ENCODE results near the gene SORL1. TPM values are rescaled to one million over a fixed set of nuclear protein-coding genes. Genes with fewer than 3 reads are reported as not detected.
"Not testable (repeated sequence)": the region's sequence is repeated elsewhere in the genome, so short reads cannot be mapped to it uniquely, and the experiment has no call there.

Gene SORL1
- total RNA-seq, 1 experiment from 2014 or later, result 68.3 TPM

DNA sequence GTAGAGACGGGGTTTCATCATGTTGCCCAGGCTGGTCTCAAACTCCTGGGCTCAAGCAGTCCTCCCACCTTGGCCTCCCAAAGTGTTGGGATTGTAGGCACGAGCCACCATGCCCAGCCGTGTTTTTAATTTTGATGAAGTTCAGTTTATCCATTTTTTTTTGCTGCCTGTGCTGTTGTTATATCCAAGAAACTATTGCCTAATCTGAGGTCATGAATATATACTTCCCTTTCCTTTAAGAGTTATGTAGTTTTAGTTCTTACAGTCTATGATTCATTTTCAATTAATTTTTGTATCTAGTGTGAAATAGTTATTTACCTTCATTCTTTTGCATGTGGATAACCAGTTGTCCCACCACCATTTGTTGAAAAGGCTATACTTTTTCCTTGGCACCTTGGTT lies 50.9 kb downstream of the SORL1 start:
- Histone ChIP-seq H4K20me1 (ENCODE audit: control insufficient read depth, insufficient read depth, insufficient read length) (no peaks in the 10 kb centered on the region), H2AFZ (ENCODE audit: low read length) (no peak overlapping the region), H3K27ac (ENCODE audit: insufficient read length, low read depth, low read length) (no peak overlapping the region), H3K27me3 (ENCODE audit: insufficient read depth, low read length) (no peaks in the 10 kb centered on the region), H4K8ac (replicated peaks; ENCODE audit: insufficient read length, low read depth, low read length) (no peak overlapping the region), H3K9ac (ENCODE audit: extremely low read depth, insufficient read length, low read length) (no peak overlapping the region), H2BK20ac (ENCODE audit: low read depth, low read length, poor library complexity, severe bottlenecking) (no peak overlapping the region), H3K23ac (ENCODE audit: insufficient read length, low read depth, low read length) (no peak overlapping the region), H3K4ac (ENCODE audit: low read depth, low read length) (no peak overlapping the region), H4K5ac (ENCODE audit: insufficient read length, low read depth, low read length) (no peak overlapping the region), H3K23me2 (ENCODE audit: insufficient read length, low read depth, low read length, poor library complexity, severe bottlenecking) (no peaks in the 10 kb centered on the region), H3K79me2 (ENCODE audit: insufficient read depth, low read length) (no peaks in the 10 kb centered on the region; the same call in 1 of the 2 replicates), H2BK12ac (ENCODE audit: insufficient read length, low read depth, low read length) (no peak overlapping the region), H3K4me1 (ENCODE audit: insufficient read depth, low read length) (no peaks in the 10 kb centered on the region), H3K9me3 (ENCODE audit: control insufficient read depth, low read depth, low read length) (no peaks in the 10 kb centered on the region), H4K91ac (ENCODE audit: insufficient read length, low read depth, low read length) (no peak overlapping the region), H3K56ac (ENCODE audit: insufficient read length, low read depth, low read length) (no peak overlapping the region), H3K79me1 (ENCODE audit: insufficient read depth, low read depth, low read length, poor library complexity, severe bottlenecking) (peaks cover 4% of the 10 kb centered on the region), H2BK120ac (ENCODE audit: low read depth, low read length, poor library complexity, severe bottlenecking) (no peak overlapping the region), H3T11ph (ENCODE audit: low read length) (no peak overlapping the region), H2AK5ac (ENCODE audit: insufficient read length, low read length) (no peak overlapping the region), H2BK15ac (ENCODE audit: low read depth, low read length) (no peak overlapping the region), H3K4me2 (ENCODE audit: insufficient read depth, insufficient read length, low read length) (no peak overlapping the region), H3K14ac (ENCODE audit: insufficient read depth, low read length) (no peak overlapping the region), H3K18ac (ENCODE audit: insufficient read length, low read depth, low read length) (no peak overlapping the region), H2BK5ac (ENCODE audit: insufficient read length, low read length) (no peak overlapping the region)
- TF ChIP-seq, protein P1, sequence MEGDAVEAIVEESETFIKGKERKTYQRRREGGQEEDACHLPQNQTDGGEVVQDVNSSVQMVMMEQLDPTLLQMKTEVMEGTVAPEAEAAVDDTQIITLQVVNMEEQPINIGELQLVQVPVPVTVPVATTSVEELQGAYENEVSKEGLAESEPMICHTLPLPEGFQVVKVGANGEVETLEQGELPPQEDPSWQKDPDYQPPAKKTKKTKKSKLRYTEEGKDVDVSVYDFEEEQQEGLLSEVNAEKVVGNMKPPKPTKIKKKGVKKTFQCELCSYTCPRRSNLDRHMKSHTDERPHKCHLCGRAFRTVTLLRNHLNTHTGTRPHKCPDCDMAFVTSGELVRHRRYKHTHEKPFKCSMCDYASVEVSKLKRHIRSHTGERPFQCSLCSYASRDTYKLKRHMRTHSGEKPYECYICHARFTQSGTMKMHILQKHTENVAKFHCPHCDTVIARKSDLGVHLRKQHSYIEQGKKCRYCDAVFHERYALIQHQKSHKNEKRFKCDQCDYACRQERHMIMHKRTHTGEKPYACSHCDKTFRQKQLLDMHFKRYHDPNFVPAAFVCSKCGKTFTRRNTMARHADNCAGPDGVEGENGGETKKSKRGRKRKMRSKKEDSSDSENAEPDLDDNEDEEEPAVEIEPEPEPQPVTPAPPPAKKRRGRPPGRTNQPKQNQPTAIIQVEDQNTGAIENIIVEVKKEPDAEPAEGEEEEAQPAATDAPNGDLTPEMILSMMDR (conservative IDR thresholded peaks at IDR 0.05), result no peak
- peaks cover 68 to 92% (median 89%) of the 10 kb centered on the region in 3 experiments for H3K36me3 Mint-ChIP-seq (ENCODE audit: insufficient read depth in 1 of 3, low read depth in 3 of 3)
- H3K27me3 Mint-ChIP-seq (ENCODE audit: low read depth), result no peaks in the 10 kb centered on the region
- H3K9me3 Mint-ChIP-seq, result peaks cover 31 to 42% of the 10 kb centered on the region in 2 experiments
- no CpG with 5 or more reads among the region's 3 CpGs for WGBS (ENCODE audit: extremely low coverage, insufficient read length, low lambda C conversion rate)
- H3K4me1 Mint-ChIP-seq, result peaks cover 17 to 22% of the 10 kb centered on the region in 2 experiments
- H3K4me3 Mint-ChIP-seq, result no peak overlapping the region
- no peak for DNase-seq
- H3K27ac Mint-ChIP-seq, result no peak overlapping the region

DNA sequence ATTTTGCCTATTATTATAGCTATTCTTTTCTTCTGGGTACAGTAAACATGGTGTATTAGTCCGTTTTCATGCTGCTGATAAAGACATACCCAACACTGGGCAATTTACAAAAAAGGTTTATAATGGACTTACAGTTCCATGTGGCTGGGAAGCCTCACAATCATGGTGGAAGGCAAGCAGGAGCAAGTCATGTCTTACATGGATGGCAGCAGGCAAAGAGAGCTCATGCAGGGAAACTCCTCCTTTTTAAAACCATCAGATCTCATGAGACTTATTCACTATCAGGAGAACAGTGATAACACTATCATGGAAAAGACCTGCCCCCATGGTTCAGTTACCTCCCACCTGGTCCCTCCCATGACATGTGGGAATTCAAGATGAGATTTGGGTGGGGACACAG lies 54.1 kb downstream of the SORL1 start:
- not testable (repeated sequence) for H3K14ac ChIP-seq (ENCODE audit: insufficient read depth, low read length); H2BK120ac ChIP-seq (ENCODE audit: low read depth, low read length, poor library complexity, severe bottlenecking); H3K27me3 Mint-ChIP-seq (ENCODE audit: low read depth); H3K9me3 ChIP-seq (ENCODE audit: control insufficient read depth, low read depth, low read length); H3T11ph ChIP-seq (ENCODE audit: low read length); DNase-seq; H3K4ac ChIP-seq (ENCODE audit: low read depth, low read length); H3K27me3 ChIP-seq (ENCODE audit: insufficient read depth, low read length); H4K5ac ChIP-seq (ENCODE audit: insufficient read length, low read depth, low read length); H3K4me3 Mint-ChIP-seq; H4K8ac ChIP-seq (replicated peaks; ENCODE audit: insufficient read length, low read depth, low read length); H4K20me1 ChIP-seq (ENCODE audit: control insufficient read depth, insufficient read depth, insufficient read length); H3K23me2 ChIP-seq (ENCODE audit: insufficient read length, low read depth, low read length, poor library complexity, severe bottlenecking); H3K4me1 ChIP-seq (ENCODE audit: insufficient read depth, low read length); H2BK12ac ChIP-seq (ENCODE audit: insufficient read length, low read depth, low read length); H3K23ac ChIP-seq (ENCODE audit: insufficient read length, low read depth, low read length); H3K9ac ChIP-seq (ENCODE audit: extremely low read depth, insufficient read length, low read length); H2BK5ac ChIP-seq (ENCODE audit: insufficient read length, low read length); H4K91ac ChIP-seq (ENCODE audit: insufficient read length, low read depth, low read length); H3K79me2 ChIP-seq (ENCODE audit: insufficient read depth, low read length); H3K4me2 ChIP-seq (ENCODE audit: insufficient read depth, insufficient read length, low read length); H3K79me1 ChIP-seq (ENCODE audit: insufficient read depth, low read depth, low read length, poor library complexity, severe bottlenecking); H3K56ac ChIP-seq (ENCODE audit: insufficient read length, low read depth, low read length); H2AFZ ChIP-seq (ENCODE audit: low read length); H2BK15ac ChIP-seq (ENCODE audit: low read depth, low read length); H2AK5ac ChIP-seq (ENCODE audit: insufficient read length, low read length); H3K18ac ChIP-seq (ENCODE audit: insufficient read length, low read depth, low read length); H2BK20ac ChIP-seq (ENCODE audit: low read depth, low read length, poor library complexity, severe bottlenecking); H3K27ac Mint-ChIP-seq; H3K27ac ChIP-seq (ENCODE audit: insufficient read length, low read depth, low read length)
- no CpG with 5 or more reads among the region's 1 CpG for WGBS (ENCODE audit: extremely low coverage, insufficient read length, low lambda C conversion rate)
- peaks cover 63 to 81% (median 76%) of the 10 kb centered on the region in 3 experiments for H3K36me3 Mint-ChIP-seq (ENCODE audit: insufficient read depth in 1 of 3, low read depth in 3 of 3)
- H3K9me3 Mint-ChIP-seq, result peaks cover 34 to 45% of the 10 kb centered on the region in 2 experiments
- H3K4me1 Mint-ChIP-seq, result peaks cover 19 to 20% of the 10 kb centered on the region in 2 experiments

All from H9 (cell line).